ENCODE measurements around the gene TENM4.

TENM4 gene

DNA sequence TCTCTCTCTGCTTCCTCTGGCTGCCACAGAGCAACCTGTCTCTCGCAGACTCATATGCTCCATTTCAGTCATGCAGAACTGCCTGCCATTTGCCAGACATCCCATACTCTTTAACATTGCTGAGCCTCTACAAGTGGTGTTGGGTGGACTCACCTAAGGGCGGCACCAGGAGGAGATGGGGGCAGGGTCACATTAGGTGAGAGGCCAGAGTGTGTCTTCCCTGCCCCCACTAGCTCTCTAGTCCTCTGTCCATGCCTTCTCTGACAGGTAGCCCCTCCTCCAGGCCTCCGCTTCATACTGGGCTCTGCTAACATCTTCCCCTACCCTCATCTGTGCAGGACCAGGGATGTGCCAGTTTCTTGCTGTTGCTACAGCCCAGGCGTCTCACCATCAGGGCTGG lies 366.3 kb downstream of the TENM4 start:
- Histone ChIP-seq H3K9me3 (ENCODE audit: control insufficient read depth, insufficient read depth, low read depth, low read length) (no peaks in the 10 kb centered on the region), H3K4me1 (ENCODE audit: control insufficient read depth, insufficient read depth, low read length) (no peaks in the 10 kb centered on the region), H3K4me3 (ENCODE audit: low read depth, low read length) (no peak overlapping the region), H3K36me3 (ENCODE audit: control insufficient read depth in 2 of 2, insufficient read depth in 1 of 2, low read length in 2 of 2) (no peaks in the 10 kb centered on the region), H3K27ac (ENCODE audit: extremely low read depth, low read depth, low read length) (no peak overlapping the region)
- ChIA-PET POLR2A (no interaction called here), CTCF (no interaction called here)
- TF ChIP-seq ZNF335 (tag by site-specific recombination; conservative IDR thresholded peaks at IDR 0.05), result no peak
- no peak for TF ChIP-seq ZNF701 (tag by site-specific recombination; IDR thresholded peaks at IDR 0.05)
- TF ChIP-seq ZNF155 (tag by site-specific recombination; IDR thresholded peaks at IDR 0.05), result no peak
- no peak for TF ChIP-seq MYNN (tag by site-specific recombination; IDR thresholded peaks at IDR 0.05; ENCODE audit: borderline replicate concordance)
- no peak for TF ChIP-seq ZNF211 (tag by site-specific recombination; IDR thresholded peaks at IDR 0.05; ENCODE audit: low read depth)
- no peak for TF ChIP-seq PRDM1 (tag by site-specific recombination; IDR thresholded peaks at IDR 0.05)
- TF ChIP-seq ZNF302 (tag by site-specific recombination; IDR thresholded peaks at IDR 0.05; ENCODE audit: low read depth), result no peak
- TF ChIP-seq OVOL3 (tag by site-specific recombination; IDR thresholded peaks at IDR 0.05), result no peak
- TF ChIP-seq, protein P1, sequence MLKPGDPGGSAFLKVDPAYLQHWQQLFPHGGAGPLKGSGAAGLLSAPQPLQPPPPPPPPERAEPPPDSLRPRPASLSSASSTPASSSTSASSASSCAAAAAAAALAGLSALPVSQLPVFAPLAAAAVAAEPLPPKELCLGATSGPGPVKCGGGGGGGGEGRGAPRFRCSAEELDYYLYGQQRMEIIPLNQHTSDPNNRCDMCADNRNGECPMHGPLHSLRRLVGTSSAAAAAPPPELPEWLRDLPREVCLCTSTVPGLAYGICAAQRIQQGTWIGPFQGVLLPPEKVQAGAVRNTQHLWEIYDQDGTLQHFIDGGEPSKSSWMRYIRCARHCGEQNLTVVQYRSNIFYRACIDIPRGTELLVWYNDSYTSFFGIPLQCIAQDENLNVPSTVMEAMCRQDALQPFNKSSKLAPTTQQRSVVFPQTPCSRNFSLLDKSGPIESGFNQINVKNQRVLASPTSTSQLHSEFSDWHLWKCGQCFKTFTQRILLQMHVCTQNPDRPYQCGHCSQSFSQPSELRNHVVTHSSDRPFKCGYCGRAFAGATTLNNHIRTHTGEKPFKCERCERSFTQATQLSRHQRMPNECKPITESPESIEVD (tag by site-specific recombination; IDR thresholded peaks at IDR 0.05), result no peak
- no peak for TF ChIP-seq KLF9 (tag by site-specific recombination; IDR thresholded peaks at IDR 0.05; ENCODE audit: low read depth)
- TF ChIP-seq ZNF398 (tag by site-specific recombination; IDR thresholded peaks at IDR 0.05), result no peak
- TF ChIP-seq ZNF747 (tag by site-specific recombination; IDR thresholded peaks at IDR 0.05), result no peak
- TF ChIP-seq BCL11B (tag by site-specific recombination; IDR thresholded peaks at IDR 0.05; ENCODE audit: low read depth), result no peak
- TF ChIP-seq, protein P2, sequence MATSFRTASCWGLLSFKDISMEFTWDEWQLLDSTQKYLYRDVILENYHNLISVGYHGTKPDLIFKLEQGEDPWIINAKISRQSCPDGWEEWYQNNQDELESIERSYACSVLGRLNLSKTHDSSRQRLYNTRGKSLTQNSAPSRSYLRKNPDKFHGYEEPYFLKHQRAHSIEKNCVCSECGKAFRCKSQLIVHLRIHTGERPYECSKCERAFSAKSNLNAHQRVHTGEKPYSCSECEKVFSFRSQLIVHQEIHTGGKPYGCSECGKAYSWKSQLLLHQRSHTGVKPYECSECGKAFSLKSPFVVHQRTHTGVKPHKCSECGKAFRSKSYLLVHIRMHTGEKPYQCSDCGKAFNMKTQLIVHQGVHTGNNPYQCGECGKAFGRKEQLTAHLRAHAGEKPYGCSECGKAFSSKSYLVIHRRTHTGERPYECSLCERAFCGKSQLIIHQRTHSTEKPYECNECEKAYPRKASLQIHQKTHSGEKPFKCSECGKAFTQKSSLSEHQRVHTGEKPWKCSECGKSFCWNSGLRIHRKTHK (tag by site-specific recombination; IDR thresholded peaks at IDR 0.05), result no peak
- TF ChIP-seq KLF16 (tag by site-specific recombination; IDR thresholded peaks at IDR 0.05), result no peak
- no peak for TF ChIP-seq ZNF18 (tag by site-specific recombination; IDR thresholded peaks at IDR 0.05)

- H3K4me1 ChIP-seq (ENCODE audit: control insufficient read depth, insufficient read depth, low read length), result no peaks in the 10 kb centered on the region
- CTCF ChIA-PET, result interaction anchor here (0.6 to 1.5 kb wide), 3 partner anchors 29 to 425 kb away, joined by 3 to 6 read pairs (median 4); no protein-coding TSS in a partner anchor
These were observed 369.6 kb downstream of the TENM4 start for GRCh38 chr11:79071190-79071589.

More at GRCh38 chr11:79071190-79071589, 369.6 kb downstream of the TENM4 start:
- H3K36me3 ChIP-seq (ENCODE audit: control insufficient read depth in 2 of 2, insufficient read depth in 1 of 2, low read length in 2 of 2), result no peaks in the 10 kb centered on the region
- H3K4me3 ChIP-seq (ENCODE audit: low read depth, low read length), result no peak overlapping the region
- no peak overlapping the region for H3K27ac ChIP-seq (ENCODE audit: extremely low read depth, low read depth, low read length)
- no peaks in the 10 kb centered on the region for H3K9me3 ChIP-seq (ENCODE audit: control insufficient read depth, insufficient read depth, low read depth, low read length)
- TF ChIP-seq ZFP41 (tag by site-specific recombination; IDR thresholded peaks at IDR 0.05; ENCODE audit: borderline replicate concordance), result no peak
- POLR2A ChIA-PET, result no interaction called here
